Measurements from ENCODE around the gene TMEM98.

Gene TMEM98

GRCh38 chr17:32894245-32894644 lies 33.7 kb upstream of the TMEM98 start:
- peak; percentile 63 to 87 for DNase-seq
- Histone ChIP-seq H2AK5ac (ENCODE audit: low read length) (no peak overlapping the region), H3K23ac (ENCODE audit: low read length) (no peak overlapping the region), H3K4me1 (ENCODE audit: control insufficient read depth in 1 of 2, insufficient read depth in 2 of 2, low read length in 2 of 2) (no peaks in the 10 kb centered on the region), H3K4ac (ENCODE audit: low read depth, low read length) (no peak overlapping the region), H3K79me1 (ENCODE audit: low read length) (no peaks in the 10 kb centered on the region), H3K36me3 (ENCODE audit: control insufficient read depth in 1 of 2, insufficient read depth in 2 of 2, low read length in 2 of 2) (no peaks in the 10 kb centered on the region), H3K14ac (ENCODE audit: low read length) (no peak overlapping the region), H2AFZ (ENCODE audit: insufficient read depth, low read length, poor library complexity) (no peak overlapping the region), H4K91ac (ENCODE audit: low read depth, low read length) (no peak overlapping the region), H4K8ac (ENCODE audit: low read depth, low read length) (no peak overlapping the region), H3K9me3 (ENCODE audit: insufficient read depth, low read depth, low read length) (no peaks in the 10 kb centered on the region), H3K4me2 (ENCODE audit: low read length) (no peak overlapping the region), H3K79me2 (ENCODE audit: control insufficient read depth, insufficient read depth, low read length, poor library complexity) (no peaks in the 10 kb centered on the region), H4K12ac (ENCODE audit: low read depth, low read length) (no peak overlapping the region), H3K4me3 (ENCODE audit: low read depth, low read length) (no peak overlapping the region), H3K27ac (ENCODE audit: low read depth, low read length) (no peak overlapping the region), H3K27me3 (ENCODE audit: insufficient read depth, low read length) (no peaks in the 10 kb centered on the region), H3K9ac (ENCODE audit: low read length) (no peak overlapping the region), H3K18ac (ENCODE audit: low read length) (no peak overlapping the region), H2BK5ac (ENCODE audit: low read depth, low read length, poor library complexity) (no peak overlapping the region), H2BK12ac (ENCODE audit: low read length) (no peak overlapping the region), H2BK120ac (ENCODE audit: insufficient read depth, low read length, poor library complexity) (no peak overlapping the region)
- no CpG with 5 or more reads among the region's 4 CpGs for WGBS (ENCODE audit: extremely low coverage, insufficient coverage, insufficient read length)

DNA sequence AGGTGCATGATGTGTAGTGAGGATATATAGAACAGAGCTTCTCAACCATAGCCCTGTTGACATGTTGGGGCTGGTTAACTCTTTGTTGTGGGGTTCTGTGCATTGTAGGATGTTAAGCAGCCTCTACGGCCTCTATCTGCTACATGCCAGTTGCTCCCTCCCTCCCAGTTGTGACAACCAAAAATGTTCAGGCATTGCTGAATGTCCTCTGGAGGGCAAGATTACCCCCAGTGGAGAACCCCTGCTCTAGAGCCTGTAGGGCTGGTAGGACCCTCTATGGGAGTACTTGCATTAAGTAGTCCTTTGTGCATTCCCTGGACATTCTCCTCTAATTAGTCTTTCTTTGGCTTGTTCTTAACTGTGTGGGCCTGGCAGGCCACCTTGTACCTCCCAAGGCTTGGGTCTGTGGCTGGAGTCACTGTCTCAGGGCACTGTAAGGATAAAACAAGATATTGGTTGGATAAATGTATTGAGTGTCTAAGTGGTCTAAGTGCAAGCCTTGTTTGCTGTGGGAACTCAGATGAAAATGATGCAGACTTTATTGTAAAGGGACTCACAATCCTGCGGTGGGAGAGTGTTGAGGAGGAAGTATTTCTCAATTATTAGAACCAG lies 31.2 kb upstream of the TMEM98 start:
- Histone ChIP-seq H3K9ac (ENCODE audit: low read length) (peak overlapping the region; percentile 36), H3K79me1 (ENCODE audit: low read length) (no peaks in the 10 kb centered on the region), H2AK5ac (ENCODE audit: low read length) (no peak overlapping the region), H3K14ac (ENCODE audit: low read length) (no peak overlapping the region), H3K4me3 (ENCODE audit: low read depth, low read length) (no peak overlapping the region), H3K27me3 (ENCODE audit: insufficient read depth, low read length) (no peaks in the 10 kb centered on the region), H3K27ac (ENCODE audit: low read depth, low read length) (no peak overlapping the region), H3K4me2 (ENCODE audit: low read length) (no peak overlapping the region), H4K91ac (ENCODE audit: low read depth, low read length) (no peak overlapping the region), H2BK120ac (ENCODE audit: insufficient read depth, low read length, poor library complexity) (no peak overlapping the region), H3K79me2 (ENCODE audit: control insufficient read depth, insufficient read depth, low read length, poor library complexity) (no peaks in the 10 kb centered on the region), H3K36me3 (ENCODE audit: control insufficient read depth in 1 of 2, insufficient read depth in 2 of 2, low read length in 2 of 2) (no peaks in the 10 kb centered on the region), H3K4ac (ENCODE audit: low read depth, low read length) (no peak overlapping the region), H2BK5ac (ENCODE audit: low read depth, low read length, poor library complexity) (no peak overlapping the region), H2BK12ac (ENCODE audit: low read length) (no peak overlapping the region), H4K8ac (ENCODE audit: low read depth, low read length) (no peak overlapping the region), H4K12ac (ENCODE audit: low read depth, low read length) (no peak overlapping the region), H2AFZ (ENCODE audit: insufficient read depth, low read length, poor library complexity) (no peak overlapping the region), H3K4me1 (ENCODE audit: control insufficient read depth in 1 of 2, insufficient read depth in 2 of 2, low read length in 2 of 2) (no peaks in the 10 kb centered on the region), H3K23ac (ENCODE audit: low read length) (peak overlapping the region; percentile 25), H3K18ac (ENCODE audit: low read length) (no peak overlapping the region), H3K9me3 (ENCODE audit: insufficient read depth, low read depth, low read length) (no peaks in the 10 kb centered on the region)
- DNase-seq = no peak
- no CpG with 5 or more reads among the region's 2 CpGs for WGBS (ENCODE audit: extremely low coverage, insufficient coverage, insufficient read length)

DNA sequence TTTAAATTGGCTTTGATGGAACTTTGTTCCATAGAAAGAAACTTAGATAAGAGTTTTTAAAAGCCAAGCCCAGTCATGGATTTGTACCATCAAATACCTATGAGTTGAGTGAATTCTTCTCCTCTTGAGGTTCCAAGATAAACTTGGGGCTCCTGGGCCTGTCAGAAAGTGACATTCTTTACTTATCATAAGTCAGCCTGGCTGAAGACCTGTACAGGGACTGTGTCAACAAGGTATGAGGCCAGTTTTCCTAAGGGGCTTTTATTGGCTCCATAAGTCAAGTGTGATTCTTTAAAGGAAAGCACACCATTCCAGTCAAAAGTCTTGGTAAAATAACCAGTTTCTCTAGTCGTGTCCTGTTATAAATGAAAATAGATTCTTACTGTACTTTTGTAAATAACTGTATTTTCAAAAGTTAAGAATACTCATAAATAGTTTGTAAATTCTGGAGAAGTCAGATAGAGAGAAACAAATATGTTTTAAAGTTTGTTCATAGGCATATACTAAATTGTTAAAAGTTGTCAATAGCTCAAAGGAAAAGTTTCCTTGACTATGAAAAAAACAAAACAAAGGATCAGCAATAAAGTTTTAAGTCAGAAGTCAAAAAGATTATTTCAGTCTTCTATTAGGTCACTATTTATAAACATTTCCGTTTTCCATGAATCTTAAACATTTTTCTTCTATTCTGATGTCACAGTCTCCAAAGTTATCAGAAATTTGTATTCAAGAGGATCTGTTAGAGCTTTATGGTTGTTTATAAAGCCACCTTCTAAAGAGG lies 28.5 kb upstream of the TMEM98 start:
- no CpG with 5 or more reads among the region's 2 CpGs for WGBS (ENCODE audit: extremely low coverage, insufficient coverage, insufficient read length)
- no peak overlapping the region for H4K12ac ChIP-seq (ENCODE audit: low read depth, low read length)
- DNase-seq = no peak

DNA sequence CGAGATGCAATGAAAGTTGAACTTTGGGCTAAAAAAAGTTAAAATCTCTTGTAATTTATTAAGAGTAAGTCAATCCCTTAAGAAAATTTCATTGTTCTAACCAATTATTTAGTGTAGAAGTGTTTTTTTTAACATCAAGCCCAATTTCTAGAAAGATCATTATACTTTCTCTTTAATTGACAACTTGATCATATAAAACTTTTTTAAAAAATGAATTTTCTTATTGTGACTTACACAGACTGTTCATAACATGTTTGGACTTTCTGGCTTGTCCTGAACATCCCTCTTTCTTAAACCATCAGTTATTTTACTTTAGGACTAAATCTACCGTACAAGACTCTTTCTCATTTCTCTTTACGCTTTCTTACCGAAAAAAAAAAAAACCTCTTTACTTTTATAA lies 26.2 kb upstream of the TMEM98 start:
- DNase-seq = no peak

More for the DNA sequence above, 28.5 kb upstream of the TMEM98 start:
- Histone ChIP-seq H3K27ac (ENCODE audit: low read depth, low read length) (no peak overlapping the region), H4K91ac (ENCODE audit: low read depth, low read length) (no peak overlapping the region), H3K18ac (ENCODE audit: low read length) (no peak overlapping the region), H4K8ac (ENCODE audit: low read depth, low read length) (no peak overlapping the region), H3K4ac (ENCODE audit: low read depth, low read length) (no peak overlapping the region), H2AK5ac (ENCODE audit: low read length) (no peak overlapping the region), H3K9ac (ENCODE audit: low read length) (no peak overlapping the region), H3K27me3 (ENCODE audit: insufficient read depth, low read length) (no peaks in the 10 kb centered on the region), H3K14ac (ENCODE audit: low read length) (no peak overlapping the region), H3K36me3 (ENCODE audit: control insufficient read depth in 1 of 2, insufficient read depth in 2 of 2, low read length in 2 of 2) (no peaks in the 10 kb centered on the region), H3K4me2 (ENCODE audit: low read length) (no peak overlapping the region), H2BK120ac (ENCODE audit: insufficient read depth, low read length, poor library complexity) (no peak overlapping the region), H2AFZ (ENCODE audit: insufficient read depth, low read length, poor library complexity) (no peak overlapping the region), H3K23ac (ENCODE audit: low read length) (no peak overlapping the region), H3K4me1 (ENCODE audit: control insufficient read depth in 1 of 2, insufficient read depth in 2 of 2, low read length in 2 of 2) (no peaks in the 10 kb centered on the region), H2BK5ac (ENCODE audit: low read depth, low read length, poor library complexity) (no peak overlapping the region), H3K79me2 (ENCODE audit: control insufficient read depth, insufficient read depth, low read length, poor library complexity) (no peaks in the 10 kb centered on the region), H3K79me1 (ENCODE audit: low read length) (no peaks in the 10 kb centered on the region), H2BK12ac (ENCODE audit: low read length) (no peak overlapping the region), H3K9me3 (ENCODE audit: insufficient read depth, low read depth, low read length) (no peaks in the 10 kb centered on the region), H3K4me3 (ENCODE audit: low read depth, low read length) (no peak overlapping the region)

More for the DNA sequence above, 26.2 kb upstream of the TMEM98 start:
- Histone ChIP-seq H3K14ac (ENCODE audit: low read length) (no peak overlapping the region), H3K79me1 (ENCODE audit: low read length) (no peaks in the 10 kb centered on the region), H4K12ac (ENCODE audit: low read depth, low read length) (no peak overlapping the region), H3K23ac (ENCODE audit: low read length) (no peak overlapping the region), H2BK5ac (ENCODE audit: low read depth, low read length, poor library complexity) (no peak overlapping the region), H3K4me2 (ENCODE audit: low read length) (no peak overlapping the region), H3K36me3 (ENCODE audit: control insufficient read depth in 1 of 2, insufficient read depth in 2 of 2, low read length in 2 of 2) (no peaks in the 10 kb centered on the region), H3K9me3 (ENCODE audit: insufficient read depth, low read depth, low read length) (no peaks in the 10 kb centered on the region), H4K8ac (ENCODE audit: low read depth, low read length) (no peak overlapping the region), H2AK5ac (ENCODE audit: low read length) (no peak overlapping the region), H3K18ac (ENCODE audit: low read length) (no peak overlapping the region), H3K79me2 (ENCODE audit: control insufficient read depth, insufficient read depth, low read length, poor library complexity) (no peaks in the 10 kb centered on the region), H3K27me3 (ENCODE audit: insufficient read depth, low read length) (no peaks in the 10 kb centered on the region), H2AFZ (ENCODE audit: insufficient read depth, low read length, poor library complexity) (no peak overlapping the region), H3K9ac (ENCODE audit: low read length) (no peak overlapping the region), H4K91ac (ENCODE audit: low read depth, low read length) (no peak overlapping the region), H3K4ac (ENCODE audit: low read depth, low read length) (no peak overlapping the region), H2BK120ac (ENCODE audit: insufficient read depth, low read length, poor library complexity) (no peak overlapping the region), H3K4me1 (ENCODE audit: control insufficient read depth in 1 of 2, insufficient read depth in 2 of 2, low read length in 2 of 2) (no peaks in the 10 kb centered on the region), H2BK12ac (ENCODE audit: low read length) (no peak overlapping the region), H3K4me3 (ENCODE audit: low read depth, low read length) (no peak overlapping the region), H3K27ac (ENCODE audit: low read depth, low read length) (no peak overlapping the region)
- WGBS (ENCODE audit: extremely low coverage, insufficient coverage, insufficient read length) = 100% methylated on average over 3 of the region's 4 CpGs
